ENCODE data around the gene OSBPL5.
"Not testable (repeated sequence)": the region's sequence is repeated elsewhere in the genome, so short reads cannot be mapped to it uniquely, and the experiment has no call there.

The OSBPL5 gene

GRCh38 chr11:3089236-3090061 is 75.7 kb downstream of the OSBPL5 start:
- no peak for DNase-seq (ENCODE audit: extremely low read depth in 1 of 2, low read depth in 1 of 2)

- no peak for DNase-seq (ENCODE audit: extremely low read depth in 1 of 2, low read depth in 1 of 2)
These were observed 76.3 kb downstream of the OSBPL5 start for GRCh38 chr11:3088806-3089205.

- no peak for DNase-seq (ENCODE audit: extremely low read depth in 1 of 2, low read depth in 1 of 2)
These were observed 77.0 kb downstream of the OSBPL5 start for GRCh38 chr11:3087821-3088800.

GRCh38 chr11:3087373-3087772 is 77.7 kb downstream of the OSBPL5 start:
- no peak for DNase-seq (ENCODE audit: extremely low read depth in 1 of 2, low read depth in 1 of 2)

GRCh38 chr11:3086671-3087150 is 78.4 kb downstream of the OSBPL5 start:
- DNase-seq (ENCODE audit: extremely low read depth in 1 of 2, low read depth in 1 of 2), result no peak

- DNase-seq (ENCODE audit: extremely low read depth in 1 of 2, low read depth in 1 of 2), result no peak
These were observed 79.0 kb downstream of the OSBPL5 start for GRCh38 chr11:3086114-3086513.

- DNase-seq (ENCODE audit: extremely low read depth in 1 of 2, low read depth in 1 of 2), result no peak
These were observed 80.1 kb downstream of the OSBPL5 start for GRCh38 chr11:3085052-3085451.

- no peak for DNase-seq (ENCODE audit: extremely low read depth in 1 of 2, low read depth in 1 of 2)
These were observed 81.8 kb downstream of the OSBPL5 start for GRCh38 chr11:3083321-3083720.

- no peak for DNase-seq (ENCODE audit: extremely low read depth in 1 of 2, low read depth in 1 of 2)
These were observed 83.7 kb downstream of the OSBPL5 start for GRCh38 chr11:3081386-3081751.

- no peak for DNase-seq (ENCODE audit: extremely low read depth in 1 of 2, low read depth in 1 of 2)
These were observed 84.3 kb downstream of the OSBPL5 start for GRCh38 chr11:3080733-3081385.

- no peak for DNase-seq (ENCODE audit: extremely low read depth in 1 of 2, low read depth in 1 of 2)
These were observed 85.0 kb downstream of the OSBPL5 start for GRCh38 chr11:3080104-3080503.

- no peak for DNase-seq (ENCODE audit: extremely low read depth in 1 of 2, low read depth in 1 of 2)
These were observed 87.2 kb downstream of the OSBPL5 start for GRCh38 chr11:3077846-3078440.

- DNase-seq (ENCODE audit: extremely low read depth in 1 of 2, low read depth in 1 of 2), result no peak
These were observed 87.8 kb downstream of the OSBPL5 start for GRCh38 chr11:3077189-3077836.

- DNase-seq (ENCODE audit: extremely low read depth in 1 of 2, low read depth in 1 of 2), result no peak
These were observed 90.1 kb downstream of the OSBPL5 start for GRCh38 chr11:3074912-3075589.

GRCh38 chr11:3073029-3073435 is 92.1 kb downstream of the OSBPL5 start:
- DNase-seq (ENCODE audit: extremely low read depth in 1 of 2, low read depth in 1 of 2), result no peak

- no peak for DNase-seq (ENCODE audit: extremely low read depth in 1 of 2, low read depth in 1 of 2)
These were observed 95.7 kb downstream of the OSBPL5 start for GRCh38 chr11:3069425-3069824.

- DNase-seq (ENCODE audit: extremely low read depth in 1 of 2, low read depth in 1 of 2), result not testable (repeated sequence)
These were observed 98.8 kb downstream of the OSBPL5 start for GRCh38 chr11:3066308-3066707.

GRCh38 chr11:3064709-3065108 is 100.4 kb downstream of the OSBPL5 start:
- DNase-seq (ENCODE audit: extremely low read depth in 1 of 2, low read depth in 1 of 2), result not testable (repeated sequence)

GRCh38 chr11:3063876-3064275 is 101.2 kb downstream of the OSBPL5 start:
- not testable (repeated sequence) for DNase-seq (ENCODE audit: extremely low read depth in 1 of 2, low read depth in 1 of 2)

- DNase-seq (ENCODE audit: extremely low read depth in 1 of 2, low read depth in 1 of 2), result not testable (repeated sequence)
These were observed 101.7 kb downstream of the OSBPL5 start for GRCh38 chr11:3063432-3063831.
